Skeletal muscle cell (primary cell): ENCODE measurements around the gene OR9A2.

Source experiments
- DNase-seq: peaks from one replicate; pipeline ENCODE4 v3.0.0-alpha.2; 2010; ENCODE audit warnings: low read depth
- H3K4me3 ChIP-seq: 2 replicates; pipeline ENCODE4 v1.5.1; 2011; ENCODE audit warnings: low read depth, mild to moderate bottlenecking, control low read depth, low read length, moderate library complexity

Gene OR9A2

GRCh38 chr7:143027032-143027431, at the start of gene OR9A2:
TSS of gene OR9A2 (minus strand) at chr7:143027132. CDS start at chr7:143027132, 0 bp downstream.
- no peak within 1 kb of the TSS for H3K4me3 ChIP-seq
- no peak for DNase-seq

GRCh38 chr7:143074141-143074540, 47.2 kb upstream of the OR9A2 start:
- H3K4me3 ChIP-seq = no peak overlapping the region
- no peak for DNase-seq

GRCh38 chr7:143073556-143073955, 46.6 kb upstream of the OR9A2 start:
- no peak for DNase-seq
- H3K4me3 ChIP-seq = no peak overlapping the region

GRCh38 chr7:143069912-143070500, 43.1 kb upstream of the OR9A2 start:
- no peak overlapping the region for H3K4me3 ChIP-seq
- no peak for DNase-seq

- H3K4me3 ChIP-seq = no peak overlapping the region
- no peak for DNase-seq
Observed at GRCh38 chr7:143068446-143068845, 41.5 kb upstream of the OR9A2 start.

GRCh38 chr7:143063741-143064140, 36.8 kb upstream of the OR9A2 start:
- no peak for DNase-seq
- H3K4me3 ChIP-seq = no peak overlapping the region

GRCh38 chr7:143055754-143056153, 28.8 kb upstream of the OR9A2 start:
- DNase-seq = no peak
- H3K4me3 ChIP-seq = no peak overlapping the region

- no peak for DNase-seq
Observed at GRCh38 chr7:143054621-143055020, 27.7 kb upstream of the OR9A2 start.

GRCh38 chr7:143052041-143052440, 25.1 kb upstream of the OR9A2 start, which contains the start of gene OR6V1:
TSS of gene OR6V1 (plus strand) at chr7:143052341. CDS start at chr7:143052341, 0 bp downstream.
- no peak within 1 kb of the TSS for H3K4me3 ChIP-seq

More at GRCh38 chr7:143054621-143055020, 27.7 kb upstream of the OR9A2 start:
- no peak overlapping the region for H3K4me3 ChIP-seq

GRCh38 chr7:143050931-143051330, 24.0 kb upstream of the OR9A2 start:
- no peak overlapping the region for H3K4me3 ChIP-seq
- DNase-seq = no peak

More at GRCh38 chr7:143052041-143052440, 25.1 kb upstream of the OR9A2 start, which contains the start of gene OR6V1:
- DNase-seq = no peak

- no peak for DNase-seq
- no peak overlapping the region for H3K4me3 ChIP-seq
Observed at GRCh38 chr7:143049362-143049761, 22.4 kb upstream of the OR9A2 start.

GRCh38 chr7:143048827-143049226, 21.9 kb upstream of the OR9A2 start:
- H3K4me3 ChIP-seq = no peak overlapping the region
- DNase-seq = no peak

GRCh38 chr7:143047326-143047725, 20.4 kb upstream of the OR9A2 start:
- no peak overlapping the region for H3K4me3 ChIP-seq
- no peak for DNase-seq

GRCh38 chr7:143046426-143046851, 19.5 kb upstream of the OR9A2 start:
- no peak for DNase-seq
- H3K4me3 ChIP-seq = no peak overlapping the region

- H3K4me3 ChIP-seq = no peak overlapping the region
- no peak for DNase-seq
Observed at GRCh38 chr7:143043391-143043790, 16.5 kb upstream of the OR9A2 start.

GRCh38 chr7:143042790-143043271, 15.9 kb upstream of the OR9A2 start:
- no peak for DNase-seq

GRCh38 chr7:143042159-143042789, 15.3 kb upstream of the OR9A2 start:
- DNase-seq = no peak

More at GRCh38 chr7:143042790-143043271, 15.9 kb upstream of the OR9A2 start:
- H3K4me3 ChIP-seq = no peak overlapping the region

GRCh38 chr7:143041346-143041745, 14.4 kb upstream of the OR9A2 start:
- no peak for DNase-seq
- no peak overlapping the region for H3K4me3 ChIP-seq

More at GRCh38 chr7:143042159-143042789, 15.3 kb upstream of the OR9A2 start:
- no peak overlapping the region for H3K4me3 ChIP-seq

GRCh38 chr7:143040209-143040715, 13.3 kb upstream of the OR9A2 start:
- no peak overlapping the region for H3K4me3 ChIP-seq
- DNase-seq = no peak

- no peak overlapping the region for H3K4me3 ChIP-seq
- no peak for DNase-seq
Observed at GRCh38 chr7:143038635-143039034, 11.7 kb upstream of the OR9A2 start.

GRCh38 chr7:143027683-143028082, 751 bp upstream of the OR9A2 start:
- H3K4me3 ChIP-seq = no peak overlapping the region
- no peak for DNase-seq
